IMR-90 (cell line): Measurements from ENCODE around the gene LRRC37A3.

Source experiments
- CEBPB ChIP-seq: IDR thresholded peaks from 2 replicates; pipeline ENCODE4 v1.6.1; 2012; ENCODE audit warnings: low read depth, low read length, improper control_type of control experiment
- CTCF ChIP-seq: conservative IDR thresholded peaks from 2 replicates; pipeline ENCODE4 v1.5.1; 2012; ENCODE audit warnings: mild to moderate bottlenecking, low read depth, low read length, improper control_type of control experiment
- ELK1 ChIP-seq: fragments of 150-350 bp; IDR thresholded peaks from 2 replicates; pipeline ENCODE4 v1.6.1; 2016; ENCODE audit warnings: low read depth, mild to moderate bottlenecking, low read length, moderate library complexity, borderline replicate concordance
- FOS ChIP-seq: fragments of 150-350 bp; IDR thresholded peaks from 2 replicates; pipeline ENCODE4 v1.6.1; 2016; ENCODE audit warnings: low read depth, low read length
- POLR2A ChIP-seq: IDR thresholded peaks from 2 replicates; pipeline ENCODE4 v1.6.1; 2012; ENCODE audit warnings: mild to moderate bottlenecking, low read depth, low read length
- RAD21 ChIP-seq: IDR thresholded peaks from 2 replicates; pipeline ENCODE4 v1.6.1; 2012; ENCODE audit warnings: low read length, improper control_type of control experiment
- RFX5 ChIP-seq: IDR thresholded peaks from 2 replicates; pipeline ENCODE4 v1.8.0; 2012; ENCODE audit warnings: low read depth, mild to moderate bottlenecking, low read length, moderate library complexity
- USF2 ChIP-seq: fragments of 150-350 bp; IDR thresholded peaks from 2 replicates; pipeline ENCODE4 v1.6.1; 2017; ENCODE audit warnings: mild to moderate bottlenecking, antibody characterized with exemption, low read length, low read depth

- TF ChIP-seq CTCF: no peak
- TF ChIP-seq FOS: no peak
- TF ChIP-seq POLR2A: no peak
- TF ChIP-seq CEBPB: no peak
- no peak for TF ChIP-seq ELK1
- no peak for TF ChIP-seq RFX5
- no peak for TF ChIP-seq USF2
- no peak for TF ChIP-seq RAD21
Observed at GRCh38 chr17:64936117-64936516, 16.8 kb upstream of the LRRC37A3 start.
